ENCODE data around the gene SARNP.
A peak's percentile ranks its signal among the peaks of the same experiment; 100 is the strongest.

SARNP gene

GRCh38 chr12:55743406-55744339 is 73.9 kb downstream of the SARNP start:
- peak in 1 of 2 donors; percentile 29 for DNase-seq (ENCODE audit: extremely low read depth in 1 of 2, low read depth in 1 of 2)

GRCh38 chr12:55742719-55743405 is 74.7 kb downstream of the SARNP start, which contains the start of gene GDF11:
GDF11 (plus strand) TSS chr12:55743122; CDS start chr12:55743317, 195 bp downstream.
- peak; percentile 46 to 66 for DNase-seq (ENCODE audit: extremely low read depth in 1 of 2, low read depth in 1 of 2)

- DNase-seq (ENCODE audit: extremely low read depth in 1 of 2, low read depth in 1 of 2) = no peak
Measured at GRCh38 chr12:55741931-55742680, 75.4 kb downstream of the SARNP start.

GRCh38 chr12:55739025-55739378 is 78.5 kb downstream of the SARNP start:
- DNase-seq (ENCODE audit: extremely low read depth in 1 of 2, low read depth in 1 of 2) = no peak

GRCh38 chr12:55738123-55739024 is 79.2 kb downstream of the SARNP start:
- DNase-seq (ENCODE audit: extremely low read depth in 1 of 2, low read depth in 1 of 2) = peak; percentile 45 to 61

- no peak for DNase-seq (ENCODE audit: extremely low read depth in 1 of 2, low read depth in 1 of 2)
Measured at GRCh38 chr12:55737581-55738122, 79.9 kb downstream of the SARNP start.

- DNase-seq (ENCODE audit: extremely low read depth in 1 of 2, low read depth in 1 of 2) = peak in 1 of 2 donors; percentile 34
Measured at GRCh38 chr12:55736780-55737580, 80.5 kb downstream of the SARNP start.

- no peak for DNase-seq (ENCODE audit: extremely low read depth in 1 of 2, low read depth in 1 of 2)
Measured at GRCh38 chr12:55736076-55736475, 81.4 kb downstream of the SARNP start.

- DNase-seq (ENCODE audit: extremely low read depth in 1 of 2, low read depth in 1 of 2) = no peak
Measured at GRCh38 chr12:55734595-55734994, 82.9 kb downstream of the SARNP start.

- no peak for DNase-seq (ENCODE audit: extremely low read depth in 1 of 2, low read depth in 1 of 2)
Measured at GRCh38 chr12:55733858-55734257, 83.7 kb downstream of the SARNP start.

- no peak for DNase-seq (ENCODE audit: extremely low read depth in 1 of 2, low read depth in 1 of 2)
Measured at GRCh38 chr12:55733021-55733555, 84.4 kb downstream of the SARNP start.

GRCh38 chr12:55732288-55732687 is 85.2 kb downstream of the SARNP start:
- no peak for DNase-seq (ENCODE audit: extremely low read depth in 1 of 2, low read depth in 1 of 2)

- no peak for DNase-seq (ENCODE audit: extremely low read depth in 1 of 2, low read depth in 1 of 2)
Measured at GRCh38 chr12:55729819-55730818, 87.4 kb downstream of the SARNP start.

- DNase-seq (ENCODE audit: extremely low read depth in 1 of 2, low read depth in 1 of 2) = peak in 1 of 2 donors; percentile 51
Measured at GRCh38 chr12:55728939-55729818, 88.3 kb downstream of the SARNP start, which contains the start of gene CD63. CD63 (minus strand) TSS chr12:55729009; CDS start chr12:55728341, 668 bp downstream.

GRCh38 chr12:55728186-55728938 is 89.2 kb downstream of the SARNP start:
- no peak for DNase-seq (ENCODE audit: extremely low read depth in 1 of 2, low read depth in 1 of 2)

Measured in activated CD8-positive, alpha-beta memory T cell treated with anti-CD3 and anti-CD28 coated beads for 1 hour (primary cell).